Neuronal stem cell (in vitro differentiated cells): ENCODE results near the gene CNNM2.

Source experiments
- DNase-seq: peaks from one replicate; pipeline ENCODE4 v3.0.0-alpha.2; 2013; ENCODE audit warnings: low spot score
- H2AFZ ChIP-seq: one replicate; pipeline ENCODE4 v1.6.1; 2013; ENCODE audit warnings: mild to moderate bottlenecking, low read length, inconsistent platforms
- H2AK5ac ChIP-seq: 2 replicates; pipeline ENCODE4 v1.6.1; 2013; ENCODE audit warnings: low read depth, mild to moderate bottlenecking, inconsistent platforms, low read length, moderate library complexity, mixed read lengths
- H2BK120ac ChIP-seq: 2 replicates; pipeline ENCODE4 v1.6.1; 2013; ENCODE audit warnings: low read depth, mild to moderate bottlenecking, inconsistent platforms, low read length, moderate library complexity, mixed read lengths
- H2BK12ac ChIP-seq: one replicate; pipeline ENCODE4 v1.6.1; 2013; ENCODE audit warnings: low read length, inconsistent platforms
- H2BK15ac ChIP-seq: 2 replicates; pipeline ENCODE4 v1.6.1; 2013; ENCODE audit warnings: mild to moderate bottlenecking, low read length, inconsistent platforms, mixed read lengths
- H2BK5ac ChIP-seq: one replicate; pipeline ENCODE4 v1.6.1; 2013; ENCODE audit warnings: inconsistent platforms, mild to moderate bottlenecking, low read length, moderate library complexity
- H3K14ac ChIP-seq: one replicate; pipeline ENCODE4 v1.6.1; 2013; ENCODE audit warnings: low read length, inconsistent platforms
- H3K18ac ChIP-seq: 2 replicates; pipeline ENCODE4 v1.6.1; 2013; ENCODE audit warnings: low read length, inconsistent platforms
- H3K23ac ChIP-seq: 2 replicates; pipeline ENCODE4 v1.6.1; 2013; ENCODE audit warnings: low read depth, mild to moderate bottlenecking, mixed read lengths, low read length, inconsistent platforms; ENCODE audit not compliant: poor library complexity
- H3K27ac ChIP-seq: replicated peaks from 3 replicates; pipeline ENCODE4 v1.5.1; 2013; ENCODE audit warnings: low read length, inconsistent platforms
- H3K27me3 ChIP-seq, 3 experiments: 2 replicates each; pipeline ENCODE4 v1.6.1; 2013; ENCODE audit warnings: low read length in 3 of 3, mild to moderate bottlenecking in 2 of 3, inconsistent platforms in 1 of 3, low read depth in 1 of 3, mixed read lengths in 1 of 3, moderate library complexity in 1 of 3; ENCODE audit not compliant: control insufficient read depth in 3 of 3, insufficient read depth in 3 of 3
- H3K36me3 ChIP-seq, 2 donors: replicated peaks in 1 of 2; 2 replicates each; pipeline ENCODE4 v1.6.1; 2013; ENCODE audit warnings: low read length in 2 of 2; ENCODE audit not compliant: control insufficient read depth in 2 of 2, insufficient read depth in 2 of 2
- H3K4ac ChIP-seq: 2 replicates; pipeline ENCODE4 v1.6.1; 2013; ENCODE audit warnings: inconsistent platforms, mild to moderate bottlenecking, low read length, moderate library complexity
- H3K4me1 ChIP-seq, 2 donors: 1 replicate in 1 of 2; 2 replicates in 1 of 2; pipeline ENCODE4 v1.6.1; 2013; ENCODE audit warnings: low read length in 2 of 2, low read depth in 1 of 2; ENCODE audit not compliant: control insufficient read depth in 2 of 2, insufficient read depth in 1 of 2
- H3K4me2 ChIP-seq: one replicate; pipeline ENCODE4 v1.6.1; 2013; ENCODE audit warnings: mild to moderate bottlenecking, low read length, inconsistent platforms; ENCODE audit not compliant: insufficient read depth, poor library complexity, severe bottlenecking
- H3K4me3 ChIP-seq, 2 donors: 2 replicates each; pipeline ENCODE4 v1.5.1; 2013; ENCODE audit warnings: low read length in 2 of 2, mild to moderate bottlenecking in 2 of 2, inconsistent platforms in 1 of 2, moderate library complexity in 1 of 2
- H3K79me1 ChIP-seq: one replicate; pipeline ENCODE4 v1.6.1; 2013; ENCODE audit warnings: low read depth, mild to moderate bottlenecking, inconsistent platforms, low read length, moderate library complexity
- H3K9ac ChIP-seq: one replicate; pipeline ENCODE4 v1.6.1; 2013; ENCODE audit warnings: mild to moderate bottlenecking, low read depth, low read length, inconsistent platforms; ENCODE audit not compliant: poor library complexity
- H3K9me3 ChIP-seq, 2 donors: replicated peaks in 1 of 2; 2 replicates each; pipeline versions ENCODE3 to v1.6.1; 2013; ENCODE audit warnings: low read length in 2 of 2, mild to moderate bottlenecking in 2 of 2, inconsistent platforms in 1 of 2, low read depth in 1 of 2, mixed read lengths in 1 of 2, moderate library complexity in 1 of 2; ENCODE audit not compliant: control insufficient read depth in 2 of 2, insufficient read depth in 1 of 2
- H4K8ac ChIP-seq: one replicate; pipeline ENCODE4 v1.6.1; 2013; ENCODE audit warnings: low read depth, mild to moderate bottlenecking, inconsistent platforms, low read length, moderate library complexity
- H4K91ac ChIP-seq: one replicate; pipeline ENCODE4 v1.6.1; 2013; ENCODE audit warnings: low read length, low read depth, mild to moderate bottlenecking, inconsistent platforms; ENCODE audit not compliant: poor library complexity
- WGBS, 2 donors: extraction: QIAGEN DNeasy Blood & Tissue Kit; methylation state at CpG; one replicate each; pipeline ENCODE4 v1.1.7; 2013; ENCODE audit warnings: missing lambda C conversion rate in 2 of 2, mixed read lengths in 1 of 2; ENCODE audit not compliant: insufficient read length in 2 of 2, insufficient replicate concordance in 1 of 2; ENCODE audit errors: extremely low coverage in 2 of 2; 5-methylcytosine and 5-hydroxymethylcytosine counted together

CNNM2 gene

DNA sequence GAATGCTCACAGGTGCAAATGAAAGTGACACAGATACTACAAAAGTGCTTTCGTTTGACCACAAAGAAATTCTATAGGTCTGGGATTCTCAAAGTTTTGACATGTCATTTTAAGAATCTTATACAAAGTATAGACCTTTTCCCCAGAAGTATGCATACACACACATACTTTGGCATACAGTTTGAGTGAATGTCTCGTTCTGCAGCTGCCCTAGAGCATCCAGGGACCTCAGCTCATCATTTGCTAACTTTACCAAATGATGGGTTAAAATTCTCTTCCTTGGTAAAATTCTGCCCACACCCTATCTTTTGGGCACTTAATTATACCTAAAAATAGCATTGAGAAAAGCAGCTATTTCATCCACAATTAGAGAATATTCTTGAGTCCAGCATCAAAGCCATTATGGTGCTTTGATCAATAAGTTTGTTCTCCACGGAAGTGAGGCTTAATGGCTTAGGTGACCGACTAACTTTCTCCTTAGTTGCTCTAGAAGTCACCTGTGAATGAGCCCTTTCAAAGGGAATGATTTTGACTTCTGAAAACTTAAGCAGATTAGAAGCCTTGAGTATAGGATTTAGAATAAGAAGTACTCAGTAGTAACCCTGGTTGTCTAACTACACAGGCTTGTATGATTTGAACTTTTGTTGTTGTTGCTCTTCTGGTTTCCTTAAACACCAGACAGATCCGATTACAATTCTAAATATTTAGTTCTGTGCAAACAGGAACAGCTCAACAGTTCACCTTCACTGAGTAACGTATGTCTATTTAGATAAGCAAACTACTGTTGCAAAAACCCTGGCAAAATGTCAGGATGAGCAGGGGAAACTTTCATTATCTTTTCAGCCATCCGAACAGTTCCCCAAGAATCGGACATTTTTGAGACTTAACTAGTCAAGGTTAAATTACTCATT is 70.6 kb downstream of the CNNM2 start:
- H3K4ac ChIP-seq = no peak overlapping the region
- DNase-seq = no peak
- H3K36me3 ChIP-seq = no peaks in the 10 kb centered on the region
- H3K9me3 ChIP-seq = no peaks in the 10 kb centered on the region
- H3K4me2 ChIP-seq = no peak overlapping the region
- H4K91ac ChIP-seq = no peak overlapping the region
- H2AFZ ChIP-seq = no peak overlapping the region
- H3K14ac ChIP-seq = no peak overlapping the region
- H3K27ac ChIP-seq = no peak overlapping the region
- H3K4me3 ChIP-seq = no peak overlapping the region
- no peaks in the 10 kb centered on the region for H3K27me3 ChIP-seq
- no peak overlapping the region for H2BK120ac ChIP-seq
- no CpG with 5 or more reads among the region's 8 CpGs for WGBS, 2 donors
- no peak overlapping the region for H2BK15ac ChIP-seq
- H3K23ac ChIP-seq = no peak overlapping the region
- no peak overlapping the region for H2BK12ac ChIP-seq
- no peaks in the 10 kb centered on the region for H3K79me1 ChIP-seq
- no peak overlapping the region for H3K18ac ChIP-seq
- no peak overlapping the region for H4K8ac ChIP-seq
- no peaks in the 10 kb centered on the region for H3K4me1 ChIP-seq
- no peak overlapping the region for H2BK5ac ChIP-seq
- H3K9ac ChIP-seq = no peak overlapping the region
- no peak overlapping the region for H2AK5ac ChIP-seq

DNA sequence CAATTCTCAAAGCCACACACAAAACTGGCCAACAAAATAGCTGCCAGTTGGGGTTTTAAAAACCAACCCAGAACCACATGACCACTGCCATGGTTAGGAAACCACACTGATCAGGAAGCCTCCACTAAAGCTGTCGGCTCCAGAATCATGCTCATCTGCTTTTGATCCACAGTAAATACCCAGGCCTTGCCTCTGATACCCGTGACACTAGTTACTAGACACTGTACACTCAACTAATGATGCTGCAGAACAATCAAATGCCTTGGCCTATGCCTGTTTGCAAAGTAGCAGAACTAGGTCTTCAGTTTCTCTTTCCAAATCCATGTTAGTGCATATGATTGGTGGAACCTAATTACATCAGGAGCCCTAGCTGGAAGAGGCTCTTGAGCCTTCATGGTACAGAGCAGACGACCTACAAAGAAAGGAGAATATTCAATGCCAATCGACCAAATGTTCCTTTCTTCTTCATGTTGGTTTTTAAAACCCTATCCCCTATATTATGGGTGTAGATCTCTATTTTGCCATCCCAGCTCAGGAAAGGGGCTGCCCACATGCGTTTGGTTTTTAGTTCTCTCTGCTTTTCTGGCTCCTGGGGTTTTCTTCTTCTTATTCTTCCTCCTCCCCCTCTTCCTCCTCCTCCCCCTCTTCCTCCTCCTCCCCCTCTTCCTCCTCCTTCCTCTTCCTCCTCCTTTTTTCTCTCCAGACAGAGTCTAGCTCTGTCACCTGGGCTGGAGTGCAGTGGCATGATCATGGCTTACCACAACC is 76.6 kb downstream of the CNNM2 start:
- Histone ChIP-seq H3K23ac (no peak overlapping the region), H2AK5ac (no peak overlapping the region), H3K9ac (no peak overlapping the region), H3K27me3 (no peaks in the 10 kb centered on the region), H2BK15ac (no peak overlapping the region), H4K8ac (no peak overlapping the region), H3K4ac (no peak overlapping the region), H3K4me3 (no peak overlapping the region), H4K91ac (no peak overlapping the region), H3K18ac (no peak overlapping the region), H2AFZ (no peak overlapping the region), H2BK12ac (no peak overlapping the region), H3K4me1 (peaks cover 0 to 2% of the 10 kb centered on the region in 2 donors), H2BK120ac (no peak overlapping the region), H3K9me3 (no peaks in the 10 kb centered on the region), H3K14ac (no peak overlapping the region), H2BK5ac (no peak overlapping the region), H3K4me2 (no peak overlapping the region), H3K27ac (no peak overlapping the region), H3K79me1 (no peaks in the 10 kb centered on the region), H3K36me3 (no peaks in the 10 kb centered on the region)
- no peak for DNase-seq
- WGBS, 2 donors = no CpG with 5 or more reads among the region's 5 CpGs

- Histone ChIP-seq H3K9ac (no peak overlapping the region), H3K79me1 (no peaks in the 10 kb centered on the region), H4K8ac (no peak overlapping the region), H2AFZ (no peak overlapping the region), H2AK5ac (no peak overlapping the region), H3K4me2 (no peak overlapping the region), H3K23ac (no peak overlapping the region), H3K27ac (no peak overlapping the region), H3K27me3 (no peaks in the 10 kb centered on the region), H3K9me3 (no peaks in the 10 kb centered on the region), H3K4ac (no peak overlapping the region), H3K36me3 (no peaks in the 10 kb centered on the region), H3K18ac (no peak overlapping the region), H2BK120ac (no peak overlapping the region), H2BK12ac (no peak overlapping the region), H4K91ac (no peak overlapping the region), H2BK15ac (no peak overlapping the region), H3K4me3 (no peak overlapping the region), H3K4me1 (peaks cover 0 to 2% of the 10 kb centered on the region in 2 donors), H3K14ac (no peak overlapping the region), H2BK5ac (no peak overlapping the region)
- no peak for DNase-seq
Observed at GRCh38 chr10:102996876-102997275, 78.8 kb downstream of the CNNM2 start.

DNA sequence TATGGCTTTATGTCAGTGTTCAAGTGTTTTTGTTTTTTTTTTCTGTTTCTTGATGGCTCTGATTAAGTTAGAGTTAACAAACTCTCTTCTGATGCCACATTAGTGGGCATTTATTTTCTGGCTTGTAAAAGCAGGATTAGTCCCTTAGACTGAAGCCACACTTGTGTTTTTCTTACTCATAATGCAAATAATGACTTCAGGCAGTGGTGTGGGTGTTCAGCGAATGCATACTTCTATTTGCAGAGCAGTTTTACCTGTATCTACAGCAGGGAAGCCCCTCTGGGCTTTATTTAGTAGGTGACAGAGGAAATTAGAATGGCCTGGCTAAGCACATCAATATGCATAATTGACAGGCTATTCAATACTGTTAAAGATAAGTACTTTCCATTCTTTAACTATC is 79.9 kb downstream of the CNNM2 start:
- Histone ChIP-seq H3K23ac (no peak overlapping the region), H3K79me1 (no peaks in the 10 kb centered on the region), H4K91ac (no peak overlapping the region), H3K14ac (no peak overlapping the region), H3K4me1 (peaks cover 0 to 2% of the 10 kb centered on the region in 2 donors), H2AFZ (no peak overlapping the region), H3K9me3 (no peaks in the 10 kb centered on the region), H3K4me3 (no peak overlapping the region), H2BK120ac (no peak overlapping the region), H3K4ac (no peak overlapping the region), H3K27ac (no peak overlapping the region), H2BK5ac (no peak overlapping the region), H3K27me3 (no peaks in the 10 kb centered on the region), H3K9ac (no peak overlapping the region), H4K8ac (no peak overlapping the region), H2AK5ac (no peak overlapping the region), H3K4me2 (no peak overlapping the region), H2BK15ac (no peak overlapping the region), H2BK12ac (no peak overlapping the region), H3K36me3 (no peaks in the 10 kb centered on the region), H3K18ac (no peak overlapping the region)
- WGBS, 2 donors = no CpG with 5 or more reads among the region's 1 CpG
- no peak for DNase-seq
